HG03103 (cell line): ENCODE results near the gene FOXO6.

ENCODE experiments used
- ATAC-seq: cut with Tn5 transposase; IDR thresholded peaks from one replicate; pipeline ENCODE4 v1.9.1; 2021; ENCODE audit warnings: low read depth; ENCODE audit not compliant: unreplicated experiment

Gene FOXO6

GRCh38 chr1:41380979-41381691 is 19.9 kb downstream of the FOXO6 start:
- no peak for ATAC-seq

DNA sequence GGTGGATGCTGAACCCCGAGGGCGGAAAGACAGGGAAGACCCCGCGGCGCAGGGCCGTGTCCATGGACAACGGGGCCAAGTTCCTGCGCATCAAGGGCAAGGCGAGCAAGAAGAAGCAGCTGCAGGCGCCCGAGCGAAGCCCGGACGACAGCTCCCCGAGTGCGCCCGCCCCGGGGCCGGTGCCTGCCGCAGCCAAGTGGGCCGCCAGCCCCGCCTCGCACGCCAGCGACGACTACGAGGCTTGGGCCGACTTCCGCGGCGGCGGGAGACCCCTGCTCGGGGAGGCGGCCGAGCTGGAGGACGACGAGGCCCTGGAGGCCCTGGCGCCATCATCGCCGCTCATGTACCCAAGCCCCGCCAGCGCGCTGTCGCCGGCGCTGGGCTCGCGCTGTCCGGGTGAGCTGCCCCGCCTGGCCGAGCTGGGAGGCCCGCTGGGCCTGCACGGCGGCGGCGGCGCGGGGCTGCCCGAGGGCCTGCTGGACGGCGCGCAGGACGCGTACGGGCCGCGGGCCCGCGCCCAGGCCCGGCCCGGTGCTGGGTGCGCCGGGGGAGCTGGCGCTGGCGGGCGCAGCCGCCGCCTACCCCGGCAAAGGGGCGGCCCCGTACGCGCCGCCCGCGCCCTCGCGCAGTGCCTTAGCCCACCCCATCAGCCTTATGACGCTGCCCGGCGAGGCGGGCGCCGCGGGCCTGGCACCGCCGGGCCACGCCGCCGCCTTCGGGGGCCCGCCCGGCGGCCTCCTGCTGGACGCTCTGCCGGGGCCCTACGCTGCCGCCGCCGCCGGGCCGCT is 20.7 kb downstream of the FOXO6 start:
- no peak for ATAC-seq

- no peak for ATAC-seq
Observed at GRCh38 chr1:41382480-41383090, 21.4 kb downstream of the FOXO6 start.

DNA sequence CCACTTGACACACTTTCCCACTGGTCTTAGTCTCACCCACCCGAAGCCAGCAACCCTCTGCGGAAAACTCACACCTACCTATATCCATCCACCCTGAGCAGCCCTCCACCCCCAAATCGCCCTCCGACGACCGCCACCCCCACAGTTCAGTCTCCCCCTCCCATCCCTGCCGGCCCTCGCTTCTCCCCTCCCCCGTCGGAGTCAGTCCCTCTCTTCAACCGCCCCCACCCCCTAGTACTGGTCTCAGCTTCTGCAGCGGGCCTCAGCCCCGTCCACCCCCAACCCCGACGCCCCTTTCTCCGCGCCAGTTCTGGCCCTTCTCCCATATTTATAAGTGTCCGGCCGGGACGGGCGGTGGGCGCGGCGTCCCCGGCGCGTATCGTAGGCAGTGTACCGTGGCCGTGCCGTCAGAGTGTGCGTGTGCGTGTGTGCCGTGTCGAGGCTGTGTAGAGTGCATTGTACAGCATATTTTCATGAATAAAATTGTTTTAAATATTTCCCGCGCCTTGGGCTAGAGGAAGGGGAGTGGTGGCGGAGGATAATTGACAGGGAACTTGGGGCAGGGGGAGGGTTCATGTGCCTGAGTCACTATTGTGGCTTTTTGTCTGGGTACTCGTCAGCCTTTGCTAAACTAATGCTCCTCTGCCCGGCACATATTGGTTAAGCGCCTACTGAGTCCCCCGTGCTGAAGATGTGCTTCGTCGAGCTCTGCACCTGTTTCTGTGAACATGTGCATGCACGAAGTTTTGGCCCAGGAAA is 22.0 kb downstream of the FOXO6 start:
- no peak for ATAC-seq

- ATAC-seq = no peak
Observed at GRCh38 chr1:41384579-41384978, 23.3 kb downstream of the FOXO6 start.

DNA sequence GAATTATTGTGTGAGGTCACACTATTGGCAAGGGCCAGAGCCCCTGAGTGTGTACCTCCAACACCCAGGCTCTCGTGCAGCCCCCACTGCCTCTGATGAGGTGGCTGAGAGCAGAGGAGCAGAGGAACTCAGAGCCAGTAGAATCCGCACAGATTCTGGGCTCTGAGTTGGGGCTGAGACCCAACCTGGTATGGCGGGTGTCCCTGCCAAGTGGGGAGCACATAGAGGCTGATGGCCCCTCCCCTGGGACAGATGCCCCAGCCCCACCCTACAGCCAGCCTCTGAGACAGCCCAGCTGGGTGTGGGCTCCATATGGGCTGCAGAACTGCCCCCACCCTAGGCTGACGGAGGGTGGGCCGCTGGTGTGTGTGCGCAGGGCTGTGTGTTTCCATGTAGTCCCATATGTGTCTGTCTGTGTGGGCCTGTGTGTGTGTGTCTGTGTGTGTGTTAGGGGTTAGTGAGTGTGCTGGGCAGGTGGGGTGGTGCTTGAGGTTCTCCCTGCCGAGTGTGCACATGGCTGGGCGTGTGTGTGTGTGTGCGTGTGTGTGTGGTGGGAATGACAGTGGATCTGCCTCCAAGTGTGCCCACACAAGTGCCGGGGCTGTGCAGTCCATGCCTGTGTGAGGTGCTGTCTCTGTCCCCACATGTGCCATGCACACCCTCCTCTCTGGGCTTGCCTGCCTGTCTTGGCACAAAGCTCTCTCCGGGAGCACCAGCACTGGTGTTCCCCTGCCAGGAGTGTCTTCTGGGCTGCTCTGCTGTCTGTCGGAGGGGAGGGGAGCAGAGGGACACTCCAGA is 24.4 kb downstream of the FOXO6 start:
- ATAC-seq = no peak

DNA sequence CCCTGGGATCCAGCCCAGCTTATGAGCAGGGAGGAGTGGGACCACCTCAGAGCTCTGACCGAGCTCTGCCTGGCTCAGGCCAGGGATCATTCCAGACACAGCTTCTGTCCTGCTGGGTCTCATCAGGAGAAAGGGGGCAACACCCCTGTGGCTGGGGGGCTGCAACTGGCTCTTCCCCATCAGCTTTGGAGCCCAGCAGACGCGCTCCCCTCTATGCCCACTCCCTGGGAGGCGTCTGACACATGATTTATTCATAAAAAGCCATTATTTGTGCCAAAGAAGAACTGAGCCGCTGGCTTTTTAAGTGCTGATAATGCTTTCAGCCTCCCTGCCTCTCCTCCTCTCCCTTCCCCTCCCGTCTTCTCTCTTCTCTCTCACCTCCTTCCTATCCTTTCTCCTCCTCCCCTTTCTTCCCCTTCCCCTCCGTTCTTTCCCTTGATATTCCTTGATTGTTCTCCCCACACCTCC is 25.0 kb downstream of the FOXO6 start:
- no peak for ATAC-seq

DNA sequence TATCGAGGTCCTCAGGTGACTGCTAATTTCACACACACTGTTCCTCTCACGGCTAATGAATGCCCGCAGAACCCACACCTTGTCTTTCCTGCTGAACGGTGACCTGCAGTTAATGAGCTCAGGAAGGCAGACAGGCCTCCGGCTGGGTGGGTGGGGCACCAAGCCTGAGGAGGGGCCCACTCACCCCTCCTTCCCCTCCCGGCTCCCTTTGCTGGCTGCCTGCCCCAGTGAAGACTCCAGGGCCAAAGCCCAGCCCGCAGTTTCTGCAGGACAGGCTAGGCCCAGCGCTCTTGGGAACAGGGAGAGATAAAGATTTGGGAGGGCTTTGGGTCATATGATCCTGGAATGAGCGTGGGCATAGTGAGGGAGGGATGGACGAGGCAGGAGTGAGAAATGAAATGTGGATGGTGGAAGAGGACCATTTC is 26.4 kb downstream of the FOXO6 start:
- ATAC-seq = no peak

GRCh38 chr1:41388510-41388909 is 27.3 kb downstream of the FOXO6 start:
- ATAC-seq = no peak

GRCh38 chr1:41389009-41389408 is 27.8 kb downstream of the FOXO6 start:
- no peak for ATAC-seq

- no peak for ATAC-seq
Observed at GRCh38 chr1:41390166-41390565, 28.9 kb downstream of the FOXO6 start.

GRCh38 chr1:41390573-41390972 is 29.3 kb downstream of the FOXO6 start:
- ATAC-seq = no peak

DNA sequence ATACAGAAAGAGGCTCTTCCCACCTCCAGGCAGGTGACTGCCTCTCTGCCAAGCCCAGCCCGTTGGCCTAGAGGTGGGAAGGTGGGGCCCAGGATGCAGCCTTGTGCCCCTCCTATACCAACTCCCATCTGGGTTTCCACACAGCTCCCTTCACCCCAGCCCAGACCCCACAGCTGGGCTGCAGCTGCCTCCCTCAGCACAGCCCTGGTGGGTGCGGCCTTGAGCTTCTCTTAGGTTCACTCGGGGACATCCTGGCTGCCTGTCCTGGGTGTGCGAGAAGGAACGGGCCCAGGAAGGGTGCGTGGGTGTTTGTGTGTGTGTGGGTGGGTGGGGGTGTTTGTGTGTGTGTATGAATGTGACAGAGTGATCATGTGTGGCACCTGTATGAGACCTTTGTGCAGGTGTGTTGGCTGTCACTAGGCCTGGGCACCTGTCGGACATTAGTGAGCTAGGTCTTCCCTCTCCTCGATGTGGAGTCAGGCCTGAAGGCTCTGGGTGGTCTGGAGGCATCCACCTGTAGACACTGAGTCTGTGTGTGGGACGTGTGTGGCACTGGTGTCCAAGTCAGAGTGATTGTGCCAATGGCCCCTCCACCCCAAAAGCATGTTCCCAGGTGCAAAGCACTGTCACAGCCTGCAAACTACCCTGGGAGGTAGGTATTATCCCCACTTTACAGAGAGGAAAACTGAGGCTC is 30.7 kb downstream of the FOXO6 start:
- no peak for ATAC-seq

DNA sequence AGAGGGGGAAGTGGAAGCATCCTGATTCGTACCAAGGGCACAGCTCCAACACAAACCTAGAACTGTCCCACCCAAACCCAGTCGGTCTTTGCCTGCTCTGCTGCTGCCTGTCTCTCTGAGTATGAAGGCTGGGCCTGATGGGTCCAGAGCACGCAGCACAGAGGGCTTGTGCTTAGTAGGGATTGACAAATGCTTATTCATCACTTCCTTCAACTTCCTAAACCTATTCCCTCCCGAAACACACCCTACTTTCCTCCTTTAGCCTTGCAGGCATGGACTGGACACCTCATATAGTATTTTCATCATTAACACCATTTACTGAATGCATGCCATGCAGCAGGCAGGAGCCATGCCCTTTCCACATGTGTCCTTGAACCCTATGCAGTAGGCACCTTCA is 31.3 kb downstream of the FOXO6 start:
- ATAC-seq = no peak

- ATAC-seq = no peak
Observed at GRCh38 chr1:41393716-41394368, 32.6 kb downstream of the FOXO6 start.

DNA sequence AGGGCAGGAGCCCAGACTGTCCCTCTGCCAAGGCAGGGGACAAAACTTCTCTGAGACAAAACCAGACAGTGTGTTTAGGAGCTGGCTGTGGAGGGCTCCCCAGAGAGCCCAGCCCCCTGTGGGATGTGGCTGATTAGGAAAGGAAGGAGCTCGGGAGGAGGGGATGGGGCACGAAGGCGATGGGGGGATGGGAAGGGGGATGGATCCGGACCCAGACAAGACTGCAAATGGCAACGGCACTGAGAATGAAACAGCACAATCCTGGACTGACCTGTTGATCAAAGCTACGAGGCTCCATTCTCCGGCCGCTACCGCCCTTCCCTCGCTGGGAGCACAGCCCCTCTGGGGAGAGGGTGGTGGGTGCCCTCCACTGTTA is 33.1 kb downstream of the FOXO6 start:
- no peak for ATAC-seq

GRCh38 chr1:41394959-41395956 is 34.0 kb downstream of the FOXO6 start:
- ATAC-seq = no peak

GRCh38 chr1:41396084-41396483 is 34.9 kb downstream of the FOXO6 start:
- ATAC-seq = no peak
